Measurements from ENCODE around the gene RAB29.

GRCh38 chr1:205782627-205783432 is 7.5 kb upstream of the RAB29 start:
- TF ChIP-seq RARB (CRISPR knock-in tag; IDR thresholded peaks at IDR 0.05) (no peak), ESRRG (CRISPR knock-in tag; IDR thresholded peaks at IDR 0.05) (no peak), ZFP30 (CRISPR knock-in tag; IDR thresholded peaks at IDR 0.05) (no peak), ARNTL (CRISPR knock-in tag; IDR thresholded peaks at IDR 0.05; ENCODE audit: borderline replicate concordance, low read depth) (no peak), SNAI2 (CRISPR knock-in tag; IDR thresholded peaks at IDR 0.05) (no peak), PATZ1 (CRISPR knock-in tag; IDR thresholded peaks at IDR 0.05; ENCODE audit: borderline replicate concordance) (no peak), CREB5 (CRISPR knock-in tag; IDR thresholded peaks at IDR 0.05; ENCODE audit: low read depth) (no peak), CSDC2 (CRISPR knock-in tag; IDR thresholded peaks at IDR 0.05) (no peak), ZFP3 (CRISPR knock-in tag; IDR thresholded peaks at IDR 0.05) (no peak), TSHZ2 (CRISPR knock-in tag; IDR thresholded peaks at IDR 0.05) (no peak), ISL1 (CRISPR knock-in tag; IDR thresholded peaks at IDR 0.05) (no peak)
